ENCODE measurements around the gene DRG2. TPM values are rescaled to one million over a fixed set of nuclear protein-coding genes. Genes with fewer than 3 reads are reported as not detected.

DRG2 gene
- total RNA-seq, 1 donor from 2014 or later = 35.1 TPM

- Histone ChIP-seq H3K27me3 (no peaks in the 10 kb centered on the region), H3K27ac (no peak overlapping the region), H3K36me3 (no peaks in the 10 kb centered on the region), H3K9me3 (no peaks in the 10 kb centered on the region), H3K4me3 (no peak overlapping the region), H3K4me1 (no peaks in the 10 kb centered on the region)
- no peak for DNase-seq
- intact Hi-C loops (cut with DNase I) = no loop called here
- ATAC-seq = no peak
- no peak for TF ChIP-seq CTCF (IDR thresholded peaks at IDR 0.05)
Measured at GRCh38 chr17:18121144-18121910, 33.6 kb downstream of the DRG2 start.

- TF ChIP-seq CTCF (IDR thresholded peaks at IDR 0.05) = no peak
- intact Hi-C loops (cut with DNase I) = no loop called here
- no peak for ATAC-seq
- H3K36me3 ChIP-seq = no peaks in the 10 kb centered on the region
- no peak overlapping the region for H3K27ac ChIP-seq
- H3K4me3 ChIP-seq = no peak overlapping the region
- no peaks in the 10 kb centered on the region for H3K4me1 ChIP-seq
- DNase-seq = no peak
- no peaks in the 10 kb centered on the region for H3K9me3 ChIP-seq
- H3K27me3 ChIP-seq = no peaks in the 10 kb centered on the region
Measured at GRCh38 chr17:18122990-18123753, 35.4 kb downstream of the DRG2 start.

GRCh38 chr17:18124345-18125126 lies 36.8 kb downstream of the DRG2 start:
- no peak for DNase-seq
- TF ChIP-seq CTCF (IDR thresholded peaks at IDR 0.05) = no peak
- ATAC-seq = no peak

GRCh38 chr17:18129041-18129502 lies 41.3 kb downstream of the DRG2 start:
- no peaks in the 10 kb centered on the region for H3K9me3 ChIP-seq
- no peaks in the 10 kb centered on the region for H3K4me1 ChIP-seq
- H3K4me3 ChIP-seq = no peak overlapping the region
- H3K27ac ChIP-seq = no peak overlapping the region
- intact Hi-C loops (cut with DNase I) = no loop called here
- peak; percentile 76 for DNase-seq
- H3K27me3 ChIP-seq = no peaks in the 10 kb centered on the region
- TF ChIP-seq CTCF (IDR thresholded peaks at IDR 0.05) = no peak
- peak; percentile 76 for ATAC-seq
- H3K36me3 ChIP-seq = no peaks in the 10 kb centered on the region

More at GRCh38 chr17:18124345-18125126, 36.8 kb downstream of the DRG2 start:
- Histone ChIP-seq H3K27ac (no peak overlapping the region), H3K4me1 (no peaks in the 10 kb centered on the region), H3K9me3 (no peaks in the 10 kb centered on the region), H3K27me3 (no peaks in the 10 kb centered on the region), H3K4me3 (no peak overlapping the region), H3K36me3 (no peaks in the 10 kb centered on the region)
- intact Hi-C loops (cut with DNase I) = no loop called here

- DNase-seq = no peak
Measured at GRCh38 chr17:18132711-18133110, 45.0 kb downstream of the DRG2 start.

More at GRCh38 chr17:18132711-18133110, 45.0 kb downstream of the DRG2 start:
- Histone ChIP-seq H3K27me3 (no peaks in the 10 kb centered on the region), H3K9me3 (no peaks in the 10 kb centered on the region), H3K4me3 (no peak overlapping the region), H3K4me1 (no peaks in the 10 kb centered on the region), H3K27ac (no peak overlapping the region), H3K36me3 (no peaks in the 10 kb centered on the region)
- TF ChIP-seq CTCF (IDR thresholded peaks at IDR 0.05) = no peak
- no peak for ATAC-seq
- intact Hi-C loops (cut with DNase I) = no loop called here

Data from upper lobe of right lung (tissue), 1 donor.